GM15510 (cell line): ENCODE measurements around the gene ASTL.

Source experiments
- POLR2A ChIP-seq: IDR thresholded peaks from 3 replicates; pipeline ENCODE4 v1.6.1; 2011; ENCODE audit warnings: borderline replicate concordance; ENCODE audit not compliant: insufficient read length; ENCODE audit errors: extremely low read depth

Gene ASTL

GRCh38 chr2:96128456-96128855, 9.8 kb downstream of the ASTL start:
- no peak for TF ChIP-seq POLR2A

DNA sequence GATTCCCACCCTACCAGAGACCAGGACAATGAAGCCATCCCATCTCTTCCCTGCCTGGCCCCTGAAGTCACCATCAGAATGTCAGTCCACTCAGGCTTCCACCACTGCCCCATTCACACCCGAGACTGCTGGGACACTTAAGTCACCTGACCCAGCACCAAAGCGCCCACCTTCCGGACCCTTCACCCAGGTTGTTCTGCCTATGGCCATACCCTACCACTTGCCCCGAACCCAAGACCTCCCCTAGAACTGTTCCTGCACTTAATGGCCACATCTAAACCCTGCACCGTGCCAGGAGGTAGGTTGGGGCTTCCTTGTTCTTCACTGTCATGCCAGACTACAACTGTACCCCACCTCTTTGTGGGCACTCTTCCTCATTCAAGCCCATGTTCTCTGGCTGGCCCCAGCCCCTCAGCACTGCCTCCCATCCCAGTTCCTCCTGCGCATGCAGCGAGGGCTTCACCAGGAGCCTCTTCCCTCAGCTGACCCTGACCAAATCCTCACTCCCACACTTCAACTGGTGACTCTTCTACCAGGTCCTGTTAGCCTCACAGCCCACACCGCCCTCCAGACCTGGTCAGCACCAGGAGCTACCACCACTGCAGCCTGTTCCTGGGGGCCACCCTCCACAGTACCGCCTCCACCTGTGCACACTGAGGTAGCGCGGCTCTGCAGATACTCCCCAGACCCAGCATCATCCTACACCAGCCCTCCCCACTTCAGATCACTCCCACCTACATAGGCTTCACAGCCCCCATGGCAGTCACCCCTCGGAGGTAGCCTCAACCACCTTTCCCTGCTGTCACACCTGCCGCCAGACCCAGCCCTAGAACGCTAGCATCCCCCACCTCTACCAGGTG, 13.7 kb downstream of the ASTL start:
- no peak for TF ChIP-seq POLR2A

GRCh38 chr2:96123936-96124335, 14.4 kb downstream of the ASTL start:
- TF ChIP-seq POLR2A: no peak

DNA sequence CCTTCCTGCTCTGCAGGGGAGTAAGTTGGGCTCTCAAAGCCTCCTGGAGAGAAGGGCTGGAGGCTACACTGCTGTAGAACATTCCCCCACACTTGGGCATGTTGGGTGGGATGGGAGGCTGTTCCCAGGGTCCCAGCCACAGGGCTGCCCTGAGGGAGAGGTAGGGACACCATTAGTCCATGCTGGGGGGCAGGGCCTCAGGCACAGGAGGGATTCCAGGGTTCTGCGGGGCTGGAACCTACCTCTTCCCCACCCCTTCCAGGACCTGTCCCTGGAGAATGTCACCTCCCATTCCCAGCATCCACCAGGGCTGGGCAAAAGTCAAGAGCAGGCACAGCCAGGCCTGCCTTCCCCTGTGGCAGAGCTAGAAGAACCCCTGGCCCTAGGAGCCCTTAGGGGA, 15.0 kb downstream of the ASTL start:
- no peak for TF ChIP-seq POLR2A

- TF ChIP-seq POLR2A: no peak
Measured at GRCh38 chr2:96122391-96122790, 15.9 kb downstream of the ASTL start.

DNA sequence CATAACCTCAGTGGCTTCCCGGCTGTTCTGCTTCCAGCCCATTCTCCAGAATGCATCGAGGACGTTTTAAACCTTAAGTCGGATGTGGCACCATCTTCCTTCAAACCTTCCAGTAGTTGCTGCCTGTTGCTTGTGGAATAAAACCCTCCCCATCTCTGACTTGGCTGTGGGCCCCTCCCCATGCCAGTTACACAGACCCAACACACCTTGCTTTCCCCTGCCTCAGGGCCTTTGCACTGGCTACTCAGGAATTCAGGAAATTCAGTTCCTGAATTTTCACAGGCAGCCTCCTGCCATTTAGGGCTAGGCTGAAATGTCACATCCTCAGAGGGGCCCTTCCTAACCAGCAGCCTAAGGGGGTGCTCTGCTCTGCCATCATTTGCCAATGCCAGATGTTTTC, 16.9 kb downstream of the ASTL start:
- TF ChIP-seq POLR2A: no peak

GRCh38 chr2:96120991-96121390, 17.3 kb downstream of the ASTL start:
- TF ChIP-seq POLR2A: no peak

GRCh38 chr2:96120091-96120720, 18.1 kb downstream of the ASTL start:
- TF ChIP-seq POLR2A: no peak

- TF ChIP-seq POLR2A: no peak
Measured at GRCh38 chr2:96119389-96119751, 18.9 kb downstream of the ASTL start.

- no peak for TF ChIP-seq POLR2A
Measured at GRCh38 chr2:96118698-96119388, 19.5 kb downstream of the ASTL start.

DNA sequence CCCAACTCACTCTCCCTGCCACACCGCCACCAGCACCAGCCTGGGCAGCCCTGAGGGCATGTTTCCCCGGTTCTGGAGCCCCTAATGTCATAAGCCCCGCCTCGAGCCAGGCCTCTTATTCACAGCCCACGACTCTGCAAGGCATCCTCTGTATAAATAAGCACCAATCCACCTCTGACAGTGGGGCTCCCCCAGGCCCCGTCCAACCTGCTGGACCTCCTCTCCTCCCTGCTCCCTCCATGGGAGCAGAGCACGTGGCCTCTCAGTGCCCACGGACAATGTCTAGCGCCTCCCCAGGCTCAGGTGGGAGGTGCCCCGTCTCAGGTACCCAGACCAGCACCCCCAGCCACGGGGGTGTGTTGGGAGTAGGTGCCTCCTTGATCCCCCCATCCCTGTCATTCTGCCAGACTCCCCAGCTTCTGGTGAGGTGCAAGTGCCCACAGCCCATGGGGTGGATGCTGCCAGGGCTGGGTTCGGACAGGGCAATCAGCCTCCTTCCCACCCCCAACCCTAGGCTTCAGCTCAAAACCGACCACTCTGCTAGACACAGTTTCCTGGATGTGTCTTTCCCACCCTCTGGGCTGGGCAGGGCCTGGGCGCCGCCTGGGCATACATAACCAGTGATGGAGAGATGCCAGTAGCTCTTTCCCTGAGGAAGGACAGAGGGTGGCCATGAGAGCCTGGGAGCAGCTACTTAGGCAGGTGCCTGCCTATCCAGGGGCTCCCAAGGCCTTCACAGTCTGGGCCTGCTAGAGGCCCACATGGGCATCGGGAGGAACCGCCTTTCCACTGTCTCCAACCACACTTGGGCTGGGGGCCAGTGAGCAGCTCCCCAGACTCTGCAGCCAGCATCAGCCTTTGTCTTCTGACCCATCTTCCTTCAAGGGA, 20.4 kb downstream of the ASTL start:
- TF ChIP-seq POLR2A: no peak

- no peak for TF ChIP-seq POLR2A
Measured at GRCh38 chr2:96116879-96117533, 21.3 kb downstream of the ASTL start.

DNA sequence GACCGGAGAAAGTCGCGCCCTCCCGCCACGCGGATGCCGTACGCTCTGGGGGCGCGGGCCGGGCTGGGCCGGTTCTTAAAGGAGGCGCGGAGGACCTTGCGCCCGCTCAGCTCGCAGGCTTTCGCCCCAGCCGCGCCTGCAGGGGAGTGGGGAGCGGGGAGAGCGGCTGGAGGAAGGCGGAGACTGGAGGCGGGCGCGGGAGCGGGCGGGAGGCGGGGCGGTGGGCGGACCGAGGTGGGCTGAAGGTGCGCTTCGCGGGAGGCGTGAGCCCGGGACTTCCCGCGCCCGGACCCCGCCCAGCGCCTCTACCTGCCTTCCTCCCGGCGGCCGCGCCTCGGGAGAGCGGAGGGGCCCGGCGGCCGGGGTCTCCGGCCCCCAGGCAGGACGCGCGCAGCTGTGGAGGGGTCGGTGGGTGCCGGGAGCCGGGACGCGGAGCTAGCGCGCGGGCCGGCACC, 21.9 kb downstream of the ASTL start, which contains the start of gene ADRA2B:
Gene ADRA2B (minus strand): TSS at position 148 of the 455 bp plus-strand sequence. CDS start 422 bp downstream, outside the sequence.
- no peak for TF ChIP-seq POLR2A
